ENCODE measurements around the gene MRS2. TPM values are rescaled to one million over a fixed set of nuclear protein-coding genes. Genes with fewer than 3 reads are reported as not detected.
"Not testable (repeated sequence)": the region's sequence is repeated elsewhere in the genome, so short reads cannot be mapped to it uniquely, and the experiment has no call there.

The MRS2 gene
- total RNA-seq, 4 donors from 2014 or later = 3.8 to 31.9 (median 16.5) TPM

- intact Hi-C loops (cut with DNase I; ENCODE audit: low total_unique reads) = no loop called here
- Histone ChIP-seq H3K36me3 (no peaks in the 10 kb centered on the region), H3K4me1 (peaks cover 0 to 6% of the 10 kb centered on the region in 2 donors), H3K4me3 (peak within 1 kb of the TSS in 1 of 2 donors; percentile 26), H3K27ac (no peak within 1 kb of the TSS), H3K27me3 (no peaks in the 10 kb centered on the region), H3K9me3 (no peaks in the 10 kb centered on the region)
- DNase-seq = no peak
- TF ChIP-seq CTCF (IDR thresholded peaks at IDR 0.05) (no peak), POLR2A (IDR thresholded peaks at IDR 0.05) (no peak)
Observed at GRCh38 chr6:24357336-24358218, 45.2 kb upstream of the MRS2 start, which contains the start of gene DCDC2. Gene DCDC2, minus strand, starts transcription at chr6:24358059. Its CDS starts 309 bp downstream, at chr6:24357750.

GRCh38 chr6:24358219-24358821 is 44.4 kb upstream of the MRS2 start:
- Histone ChIP-seq H3K36me3 (no peaks in the 10 kb centered on the region), H3K27ac (no peak overlapping the region), H3K9me3 (no peaks in the 10 kb centered on the region), H3K27me3 (peaks cover 0 to 4% of the 10 kb centered on the region in 2 donors), H3K4me3 (peak overlapping the region in 1 of 2 donors; percentile 26), H3K4me1 (peaks cover 0 to 6% of the 10 kb centered on the region in 2 donors)
- intact Hi-C loops (cut with DNase I; ENCODE audit: low total_unique reads) = no loop called here
- TF ChIP-seq POLR2A (IDR thresholded peaks at IDR 0.05) (no peak), CTCF (IDR thresholded peaks at IDR 0.05) (no peak)
- no peak for DNase-seq

- Histone ChIP-seq H3K4me3 (peak overlapping the region; percentile 7 to 36), H3K27ac (no peak overlapping the region)
- TF ChIP-seq CTCF (IDR thresholded peaks at IDR 0.05) = peak; percentile 14 to 32 (median 30)
- TF ChIP-seq POLR2A (IDR thresholded peaks at IDR 0.05) = no peak
Observed at GRCh38 chr6:24359640-24360454, 42.9 kb upstream of the MRS2 start.

GRCh38 chr6:24362363-24362762 is 40.4 kb upstream of the MRS2 start:
- H3K4me3 ChIP-seq; H3K27me3 ChIP-seq; DNase-seq; intact Hi-C loops (cut with DNase I; ENCODE audit: low total_unique reads); H3K4me1 ChIP-seq; H3K9me3 ChIP-seq; H3K36me3 ChIP-seq; H3K27ac ChIP-seq: not testable (repeated sequence)

More at GRCh38 chr6:24359640-24360454, 42.9 kb upstream of the MRS2 start:
- Histone ChIP-seq H3K27me3 (peaks cover 0 to 10% of the 10 kb centered on the region in 2 donors), H3K9me3 (no peaks in the 10 kb centered on the region), H3K4me1 (peaks cover 0 to 6% of the 10 kb centered on the region in 2 donors), H3K36me3 (no peaks in the 10 kb centered on the region)
- peak; percentile 27 to 38 for DNase-seq
- intact Hi-C loops (cut with DNase I; ENCODE audit: low total_unique reads) = no loop called here

DNA sequence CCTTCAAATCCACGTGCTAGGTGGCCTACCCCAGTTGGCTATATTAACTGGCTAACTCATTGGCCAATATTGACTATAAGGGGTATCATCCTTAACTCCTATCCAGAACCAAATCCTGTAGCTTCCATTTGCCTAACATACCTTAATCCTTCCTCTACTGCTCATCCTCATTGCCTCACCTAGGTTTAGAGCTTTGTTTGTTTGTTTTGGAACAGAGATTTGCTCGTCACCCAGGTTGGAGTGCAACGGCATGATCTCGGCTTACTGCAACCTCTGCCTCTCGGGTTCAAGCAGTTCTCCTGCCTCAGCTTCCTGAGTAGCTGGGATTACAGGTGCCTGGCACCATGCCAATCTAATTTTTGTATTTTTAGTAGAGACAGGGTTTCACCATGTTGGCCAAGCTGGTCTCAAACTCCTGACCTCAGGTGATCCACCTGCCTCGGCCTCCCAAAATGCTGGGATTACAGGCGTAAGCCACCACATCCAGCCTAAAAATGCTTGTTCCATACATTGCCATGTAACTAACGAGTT is 37.6 kb upstream of the MRS2 start:
- H3K4me3 ChIP-seq; H3K4me1 ChIP-seq; H3K27ac ChIP-seq; intact Hi-C loops (cut with DNase I; ENCODE audit: low total_unique reads); H3K27me3 ChIP-seq; H3K36me3 ChIP-seq; H3K9me3 ChIP-seq; DNase-seq: not testable (repeated sequence)

Data from uterus (tissue), 4 donors.